SK-N-SH treated with all-trans-retinoic acid at 6 μM for 48 hours (cell line): ENCODE measurements around the gene CYGB.
A peak's percentile ranks its signal among the peaks of the same experiment; 100 is the strongest.

ENCODE experiments used
- ATAC-seq: fragments of 200-7000 bp; cut with Tn5 transposase; 3 replicates; pipeline ENCODE4 v1.9.1; 2020; ENCODE audit warnings: mild to moderate bottlenecking, moderate library complexity
- ARNTL ChIP-seq: fragments of 450-650 bp; formaldehyde crosslinking; IDR thresholded peaks from 2 replicates; pipeline ENCODE4 v1.5.0; 2020; ENCODE audit warnings: low read depth, mild to moderate bottlenecking, moderate library complexity, borderline replicate concordance
- BACH2 ChIP-seq: fragments of 250-450 bp; sonication (Bioruptor Pico); IDR thresholded peaks from 2 replicates; pipeline ENCODE4 v1.9.0; 2021; ENCODE audit warnings: mild to moderate bottlenecking, borderline replicate concordance
- CSDC2 ChIP-seq: fragments of 250-450 bp; sonication (Bioruptor Pico); IDR thresholded peaks from 2 replicates; pipeline ENCODE4 v1.5.0; 2020; ENCODE audit warnings: mild to moderate bottlenecking, moderate library complexity
- CSRNP3 ChIP-seq: fragments of 250-450 bp; sonication (Bioruptor Pico); IDR thresholded peaks from 2 replicates; pipeline ENCODE4 v1.5.1; 2021; ENCODE audit warnings: mild to moderate bottlenecking, moderate library complexity
- ESRRG ChIP-seq: fragments of 250-450 bp; sonication (Bioruptor Pico); IDR thresholded peaks from 2 replicates; pipeline ENCODE4 v1.6.1; 2021; ENCODE audit warnings: mild to moderate bottlenecking
- GLIS3 ChIP-seq: fragments of 250-450 bp; sonication (Bioruptor Pico); IDR thresholded peaks from 2 replicates; pipeline ENCODE4 v1.5.0; 2020; ENCODE audit warnings: mild to moderate bottlenecking, moderate library complexity
- ISL1 ChIP-seq: fragments of 250-450 bp; sonication (Bioruptor Pico); IDR thresholded peaks from 2 replicates; pipeline ENCODE4 v2.1.2; 2022; ENCODE audit warnings: mild to moderate bottlenecking, moderate library complexity
- OSR1 ChIP-seq: fragments of 250-450 bp; sonication (Bioruptor Pico); IDR thresholded peaks from 2 replicates; pipeline ENCODE4 v1.8.0; 2022; ENCODE audit warnings: moderate library complexity, mild to moderate bottlenecking, inconsistent platforms
- PPARA ChIP-seq: fragments of 250-450 bp; sonication (Bioruptor Pico); IDR thresholded peaks from 2 replicates; pipeline ENCODE4 v1.5.0; 2020; ENCODE audit warnings: mild to moderate bottlenecking, borderline replicate concordance
- RARB ChIP-seq: fragments of 250-450 bp; sonication (Bioruptor Pico); IDR thresholded peaks from 2 replicates; pipeline ENCODE4 v1.8.0; 2021; ENCODE audit warnings: mild to moderate bottlenecking, moderate library complexity
- SNAI2 ChIP-seq: fragments of 250-450 bp; sonication (Bioruptor Pico); IDR thresholded peaks from 2 replicates; pipeline ENCODE4 v1.5.0; 2020; ENCODE audit warnings: mild to moderate bottlenecking, moderate library complexity
- TCF4 ChIP-seq: fragments of 250-450 bp; sonication (Bioruptor Pico); IDR thresholded peaks from 2 replicates; pipeline ENCODE4 v1.8.0; 2021; ENCODE audit warnings: mild to moderate bottlenecking, moderate library complexity, borderline replicate concordance
- TOX ChIP-seq: fragments of 250-450 bp; sonication (Bioruptor Pico); IDR thresholded peaks from 2 replicates; pipeline ENCODE4 v1.8.0; 2021; ENCODE audit warnings: mild to moderate bottlenecking, moderate library complexity, borderline replicate concordance
- ZC3H10 ChIP-seq: fragments of 250-450 bp; sonication (Bioruptor Pico); IDR thresholded peaks from 2 replicates; pipeline ENCODE4 v1.5.1; 2021; ENCODE audit warnings: mild to moderate bottlenecking, moderate library complexity
- ZFP3 ChIP-seq: fragments of 250-450 bp; sonication (Bioruptor Pico); IDR thresholded peaks from 2 replicates; pipeline ENCODE4 v1.5.0; 2020; ENCODE audit warnings: mild to moderate bottlenecking, moderate library complexity
- ZFP30 ChIP-seq: fragments of 450-650 bp; formaldehyde crosslinking; IDR thresholded peaks from 2 replicates; pipeline ENCODE4 v1.5.0; 2022; ENCODE audit warnings: mild to moderate bottlenecking, moderate library complexity
- ZNF565 ChIP-seq: fragments of 450-650 bp; formaldehyde crosslinking; conservative IDR thresholded peaks from 2 replicates; pipeline ENCODE4 v1.5.0; 2020; ENCODE audit warnings: low read depth, mild to moderate bottlenecking, moderate library complexity
- ZNF70 ChIP-seq: fragments of 450-650 bp; formaldehyde crosslinking; IDR thresholded peaks from 2 replicates; pipeline ENCODE4 v1.5.0; 2020; ENCODE audit warnings: mild to moderate bottlenecking, moderate library complexity
- ZNF8 ChIP-seq: fragments of 450-650 bp; formaldehyde crosslinking; IDR thresholded peaks from 2 replicates; pipeline ENCODE4 v1.5.0; 2020; ENCODE audit warnings: mild to moderate bottlenecking, moderate library complexity
- TF ChIP-seq, protein P1 (sequence below): fragments of 250-450 bp; sonication (Bioruptor Pico); IDR thresholded peaks from 2 replicates; pipeline ENCODE4 v1.5.1; 2020; ENCODE audit warnings: low read depth, mild to moderate bottlenecking, moderate library complexity
- TF ChIP-seq, protein P2 (sequence below): fragments of 250-450 bp; sonication (Bioruptor Pico); IDR thresholded peaks from 2 replicates; pipeline ENCODE4 v1.5.0; 2020; ENCODE audit warnings: mild to moderate bottlenecking, moderate library complexity
- TF ChIP-seq, protein P3 (sequence below): fragments of 250-450 bp; sonication (Bioruptor Pico); IDR thresholded peaks from 2 replicates; pipeline ENCODE4 v1.8.0; 2021; ENCODE audit warnings: low read depth, mild to moderate bottlenecking, moderate library complexity, borderline replicate concordance

Gene CYGB

GRCh38 chr17:76543826-76544545, 6.5 kb upstream of the CYGB start (continued):
- TF ChIP-seq, protein P1, sequence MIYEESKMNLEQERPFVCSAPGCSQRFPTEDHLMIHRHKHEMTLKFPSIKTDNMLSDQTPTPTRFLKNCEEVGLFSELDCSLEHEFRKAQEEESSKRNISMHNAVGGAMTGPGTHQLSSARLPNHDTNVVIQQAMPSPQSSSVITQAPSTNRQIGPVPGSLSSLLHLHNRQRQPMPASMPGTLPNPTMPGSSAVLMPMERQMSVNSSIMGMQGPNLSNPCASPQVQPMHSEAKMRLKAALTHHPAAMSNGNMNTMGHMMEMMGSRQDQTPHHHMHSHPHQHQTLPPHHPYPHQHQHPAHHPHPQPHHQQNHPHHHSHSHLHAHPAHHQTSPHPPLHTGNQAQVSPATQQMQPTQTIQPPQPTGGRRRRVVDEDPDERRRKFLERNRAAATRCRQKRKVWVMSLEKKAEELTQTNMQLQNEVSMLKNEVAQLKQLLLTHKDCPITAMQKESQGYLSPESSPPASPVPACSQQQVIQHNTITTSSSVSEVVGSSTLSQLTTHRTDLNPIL (CRISPR knock-in tag): no peak
- TF ChIP-seq ESRRG (CRISPR knock-in tag) (0 out of 2 replicates have a peak, but pooled peaks have one; percentile 43), TCF4 (CRISPR knock-in tag) (peak; percentile 96), PPARA (CRISPR knock-in tag) (0 out of 2 replicates have a peak, but pooled peaks have one; percentile 66), ZNF565 (CRISPR knock-in tag) (no peak), ISL1 (CRISPR knock-in tag) (no peak)

GRCh38 chr17:76543482-76543825, 5.9 kb upstream of the CYGB start:
- ATAC-seq: no peak
- no peak for TF ChIP-seq ARNTL (CRISPR knock-in tag)
- no peak for TF ChIP-seq ZNF565 (CRISPR knock-in tag)
- no peak for TF ChIP-seq BACH2 (CRISPR knock-in tag)
- no peak for TF ChIP-seq ZNF8
- TF ChIP-seq CSDC2 (CRISPR knock-in tag): no peak
- no peak for TF ChIP-seq RARB (CRISPR knock-in tag)
- TF ChIP-seq TCF4 (CRISPR knock-in tag): no peak
- TF ChIP-seq SNAI2 (CRISPR knock-in tag): no peak
- no peak for TF ChIP-seq ZFP3 (CRISPR knock-in tag)
- TF ChIP-seq, protein P1 (CRISPR knock-in tag): no peak
- TF ChIP-seq, protein P2, sequence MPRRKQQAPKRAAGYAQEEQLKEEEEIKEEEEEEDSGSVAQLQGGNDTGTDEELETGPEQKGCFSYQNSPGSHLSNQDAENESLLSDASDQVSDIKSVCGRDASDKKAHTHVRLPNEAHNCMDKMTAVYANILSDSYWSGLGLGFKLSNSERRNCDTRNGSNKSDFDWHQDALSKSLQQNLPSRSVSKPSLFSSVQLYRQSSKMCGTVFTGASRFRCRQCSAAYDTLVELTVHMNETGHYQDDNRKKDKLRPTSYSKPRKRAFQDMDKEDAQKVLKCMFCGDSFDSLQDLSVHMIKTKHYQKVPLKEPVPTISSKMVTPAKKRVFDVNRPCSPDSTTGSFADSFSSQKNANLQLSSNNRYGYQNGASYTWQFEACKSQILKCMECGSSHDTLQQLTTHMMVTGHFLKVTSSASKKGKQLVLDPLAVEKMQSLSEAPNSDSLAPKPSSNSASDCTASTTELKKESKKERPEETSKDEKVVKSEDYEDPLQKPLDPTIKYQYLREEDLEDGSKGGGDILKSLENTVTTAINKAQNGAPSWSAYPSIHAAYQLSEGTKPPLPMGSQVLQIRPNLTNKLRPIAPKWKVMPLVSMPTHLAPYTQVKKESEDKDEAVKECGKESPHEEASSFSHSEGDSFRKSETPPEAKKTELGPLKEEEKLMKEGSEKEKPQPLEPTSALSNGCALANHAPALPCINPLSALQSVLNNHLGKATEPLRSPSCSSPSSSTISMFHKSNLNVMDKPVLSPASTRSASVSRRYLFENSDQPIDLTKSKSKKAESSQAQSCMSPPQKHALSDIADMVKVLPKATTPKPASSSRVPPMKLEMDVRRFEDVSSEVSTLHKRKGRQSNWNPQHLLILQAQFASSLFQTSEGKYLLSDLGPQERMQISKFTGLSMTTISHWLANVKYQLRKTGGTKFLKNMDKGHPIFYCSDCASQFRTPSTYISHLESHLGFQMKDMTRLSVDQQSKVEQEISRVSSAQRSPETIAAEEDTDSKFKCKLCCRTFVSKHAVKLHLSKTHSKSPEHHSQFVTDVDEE (CRISPR knock-in tag): no peak
- no peak for TF ChIP-seq ZNF70 (CRISPR knock-in tag)
- TF ChIP-seq OSR1 (CRISPR knock-in tag): no peak
- TF ChIP-seq TOX: no peak
- TF ChIP-seq ESRRG (CRISPR knock-in tag): no peak
- TF ChIP-seq, all 23 proteins: peak for 0

DNA sequence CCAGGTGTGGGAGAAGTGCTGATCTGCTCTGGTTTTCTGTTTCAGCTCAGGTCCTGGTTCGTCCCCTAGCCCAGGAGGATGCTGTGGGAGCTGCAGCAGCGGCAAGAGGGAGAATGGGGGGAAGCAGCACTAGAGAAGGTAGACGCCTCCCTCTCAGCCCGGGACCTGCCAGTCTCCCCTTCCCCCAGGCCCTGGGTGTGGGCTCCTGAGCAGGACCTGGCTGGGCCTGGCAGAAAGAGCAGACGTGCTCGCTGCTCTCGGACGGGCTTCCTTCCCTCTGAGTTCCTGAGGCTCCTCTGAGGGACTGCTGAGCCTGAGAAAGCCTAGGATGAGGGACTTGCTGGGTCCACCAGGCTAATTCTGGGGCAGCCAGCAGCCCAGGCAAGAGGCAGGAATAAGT, 5.5 kb upstream of the CYGB start:
- TF ChIP-seq CSRNP3 (no peak), ZNF70 (CRISPR knock-in tag) (no peak), ZFP30 (CRISPR knock-in tag) (no peak), ISL1 (CRISPR knock-in tag) (no peak), CSDC2 (CRISPR knock-in tag) (no peak), TCF4 (CRISPR knock-in tag) (no peak), BACH2 (CRISPR knock-in tag) (no peak), TOX (no peak), RARB (CRISPR knock-in tag) (no peak), PPARA (CRISPR knock-in tag) (no peak), ZFP3 (CRISPR knock-in tag) (no peak), ZC3H10 (no peak), GLIS3 (no peak), SNAI2 (CRISPR knock-in tag) (no peak), ZNF565 (CRISPR knock-in tag) (no peak)
- TF ChIP-seq, protein P3, sequence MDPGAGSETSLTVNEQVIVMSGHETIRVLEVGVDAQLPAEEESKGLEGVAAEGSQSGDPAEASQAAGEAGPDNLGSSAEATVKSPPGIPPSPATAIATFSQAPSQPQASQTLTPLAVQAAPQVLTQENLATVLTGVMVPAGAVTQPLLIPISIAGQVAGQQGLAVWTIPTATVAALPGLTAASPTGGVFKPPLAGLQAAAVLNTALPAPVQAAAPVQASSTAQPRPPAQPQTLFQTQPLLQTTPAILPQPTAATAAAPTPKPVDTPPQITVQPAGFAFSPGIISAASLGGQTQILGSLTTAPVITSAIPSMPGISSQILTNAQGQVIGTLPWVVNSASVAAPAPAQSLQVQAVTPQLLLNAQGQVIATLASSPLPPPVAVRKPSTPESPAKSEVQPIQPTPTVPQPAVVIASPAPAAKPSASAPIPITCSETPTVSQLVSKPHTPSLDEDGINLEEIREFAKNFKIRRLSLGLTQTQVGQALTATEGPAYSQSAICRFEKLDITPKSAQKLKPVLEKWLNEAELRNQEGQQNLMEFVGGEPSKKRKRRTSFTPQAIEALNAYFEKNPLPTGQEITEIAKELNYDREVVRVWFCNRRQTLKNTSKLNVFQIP: no peak
- TF ChIP-seq, protein P2 (CRISPR knock-in tag): no peak
- TF ChIP-seq, protein P1 (CRISPR knock-in tag): no peak
- no peak for ATAC-seq
